Progenitor cell of endocrine pancreas (in vitro differentiated cells): ENCODE measurements around the gene NSUN2. TPM values are rescaled to one million over a fixed set of nuclear protein-coding genes. Genes with fewer than 3 reads are reported as not detected.

Experiments
- DNase-seq: peaks from one replicate; pipeline ENCODE4 v3.0.0; 2021; ENCODE audit warnings: low spot score; ENCODE audit not compliant: unreplicated experiment
- H3K27ac Mint-ChIP-seq: 2 replicates; pipeline ENCODE4 v1.8.0; 2021; ENCODE audit warnings: mild to moderate bottlenecking, moderate library complexity, mixed read lengths
- H3K27me3 Mint-ChIP-seq: 2 replicates; pipeline ENCODE4 v1.8.0; 2021; ENCODE audit warnings: mixed read lengths
- H3K36me3 Mint-ChIP-seq: 2 replicates; pipeline ENCODE4 v1.8.0; 2022; ENCODE audit warnings: mixed read lengths; ENCODE audit not compliant: insufficient read depth
- H3K4me1 Mint-ChIP-seq: 2 replicates; pipeline ENCODE4 v1.8.0; 2021; ENCODE audit warnings: low read depth, mixed read lengths
- H3K4me3 Mint-ChIP-seq: 2 replicates; pipeline ENCODE4 v1.8.0; 2021; ENCODE audit warnings: low read depth, mild to moderate bottlenecking, moderate library complexity, mixed read lengths
- H3K9me3 Mint-ChIP-seq: 2 replicates; pipeline ENCODE4 v1.8.0; 2021; ENCODE audit warnings: low read depth, mixed read lengths
- total RNA-seq: library from RNA; stranded (reverse); gene quantifications from 2 replicates; pipeline ENCODE4 v1.2.1, GENCODE V29; 2021
- TF ChIP-seq, protein P1 (sequence below): fragments of 200-600 bp; sonication (generic); IDR thresholded peaks from one replicate; pipeline ENCODE4 v1.5.0; 2021; ENCODE audit warnings: antibody characterized with exemption, mild to moderate bottlenecking; ENCODE audit not compliant: unreplicated experiment

NSUN2 gene
- total RNA-seq, 1 donor from 2014 or later = 61.3 TPM

DNA sequence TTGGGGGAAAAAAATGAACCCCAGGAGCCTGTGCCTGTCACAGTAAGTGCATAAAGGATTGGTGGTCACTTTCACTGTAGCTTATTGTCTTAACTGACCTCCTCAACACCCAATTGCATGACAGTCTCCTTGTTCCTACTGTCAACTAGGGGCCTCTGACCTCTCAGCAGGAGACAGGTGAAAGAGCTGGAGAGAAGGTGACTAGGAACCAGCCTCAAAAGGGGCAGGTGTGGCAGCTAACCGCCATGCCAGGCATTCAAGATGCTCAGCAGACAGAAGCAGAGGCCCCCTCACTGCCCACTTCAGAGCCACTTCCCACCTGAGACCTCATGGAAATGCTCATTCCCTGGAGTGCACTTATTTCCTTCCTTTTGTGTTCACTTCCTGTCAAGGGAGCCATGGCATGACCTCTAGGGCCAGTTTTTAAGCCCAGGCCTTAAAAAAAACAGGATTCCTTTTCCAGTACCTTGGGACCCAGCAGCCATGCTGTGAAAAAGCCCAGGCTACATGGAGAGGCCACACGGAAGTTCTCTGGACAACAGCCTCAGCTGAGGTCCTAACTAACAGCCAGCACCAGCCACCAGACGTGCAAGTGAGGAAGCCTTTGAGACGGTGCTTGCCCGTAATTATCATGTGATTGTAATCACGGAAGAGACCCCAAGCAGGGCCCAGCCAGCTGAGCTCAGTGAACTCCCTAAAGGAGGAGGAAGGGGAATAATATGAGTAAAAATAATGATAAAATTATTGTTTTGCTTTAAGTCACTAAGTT is 74.9 kb downstream of the NSUN2 start:
- Mint-ChIP-seq H3K9me3 (peaks cover 4% of the 10 kb centered on the region), H3K4me1 (no peaks in the 10 kb centered on the region)
- no peak for DNase-seq

DNA sequence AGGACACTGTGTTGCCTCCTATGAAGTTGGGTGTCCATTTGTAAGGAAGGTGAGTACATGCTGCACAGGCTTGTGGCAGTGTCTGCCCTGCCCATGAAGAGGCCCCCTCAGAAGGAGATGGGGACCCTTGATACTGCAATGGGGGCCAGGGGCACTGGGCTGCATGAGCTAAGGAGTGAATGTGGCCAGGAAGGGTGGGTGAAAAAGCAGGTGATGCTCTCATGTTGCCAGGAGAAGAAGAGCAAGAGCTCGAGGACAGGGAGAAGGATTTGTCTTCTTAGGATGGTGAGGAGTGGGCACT is 76.1 kb downstream of the NSUN2 start:
- peaks cover 9% of the 10 kb centered on the region for H3K27me3 Mint-ChIP-seq
- peaks cover 4% of the 10 kb centered on the region for H3K9me3 Mint-ChIP-seq
- H3K27ac Mint-ChIP-seq = no peak overlapping the region
- no peak for DNase-seq
- H3K4me3 Mint-ChIP-seq = no peak overlapping the region
- TF ChIP-seq, protein P1, sequence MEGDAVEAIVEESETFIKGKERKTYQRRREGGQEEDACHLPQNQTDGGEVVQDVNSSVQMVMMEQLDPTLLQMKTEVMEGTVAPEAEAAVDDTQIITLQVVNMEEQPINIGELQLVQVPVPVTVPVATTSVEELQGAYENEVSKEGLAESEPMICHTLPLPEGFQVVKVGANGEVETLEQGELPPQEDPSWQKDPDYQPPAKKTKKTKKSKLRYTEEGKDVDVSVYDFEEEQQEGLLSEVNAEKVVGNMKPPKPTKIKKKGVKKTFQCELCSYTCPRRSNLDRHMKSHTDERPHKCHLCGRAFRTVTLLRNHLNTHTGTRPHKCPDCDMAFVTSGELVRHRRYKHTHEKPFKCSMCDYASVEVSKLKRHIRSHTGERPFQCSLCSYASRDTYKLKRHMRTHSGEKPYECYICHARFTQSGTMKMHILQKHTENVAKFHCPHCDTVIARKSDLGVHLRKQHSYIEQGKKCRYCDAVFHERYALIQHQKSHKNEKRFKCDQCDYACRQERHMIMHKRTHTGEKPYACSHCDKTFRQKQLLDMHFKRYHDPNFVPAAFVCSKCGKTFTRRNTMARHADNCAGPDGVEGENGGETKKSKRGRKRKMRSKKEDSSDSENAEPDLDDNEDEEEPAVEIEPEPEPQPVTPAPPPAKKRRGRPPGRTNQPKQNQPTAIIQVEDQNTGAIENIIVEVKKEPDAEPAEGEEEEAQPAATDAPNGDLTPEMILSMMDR = no peak
- no peaks in the 10 kb centered on the region for H3K36me3 Mint-ChIP-seq
- no peaks in the 10 kb centered on the region for H3K4me1 Mint-ChIP-seq

More for the DNA sequence above, 74.9 kb downstream of the NSUN2 start:
- no peak overlapping the region for H3K4me3 Mint-ChIP-seq
- H3K36me3 Mint-ChIP-seq = no peaks in the 10 kb centered on the region
- peaks cover 9% of the 10 kb centered on the region for H3K27me3 Mint-ChIP-seq
- TF ChIP-seq, protein P1 = no peak
- no peak overlapping the region for H3K27ac Mint-ChIP-seq

DNA sequence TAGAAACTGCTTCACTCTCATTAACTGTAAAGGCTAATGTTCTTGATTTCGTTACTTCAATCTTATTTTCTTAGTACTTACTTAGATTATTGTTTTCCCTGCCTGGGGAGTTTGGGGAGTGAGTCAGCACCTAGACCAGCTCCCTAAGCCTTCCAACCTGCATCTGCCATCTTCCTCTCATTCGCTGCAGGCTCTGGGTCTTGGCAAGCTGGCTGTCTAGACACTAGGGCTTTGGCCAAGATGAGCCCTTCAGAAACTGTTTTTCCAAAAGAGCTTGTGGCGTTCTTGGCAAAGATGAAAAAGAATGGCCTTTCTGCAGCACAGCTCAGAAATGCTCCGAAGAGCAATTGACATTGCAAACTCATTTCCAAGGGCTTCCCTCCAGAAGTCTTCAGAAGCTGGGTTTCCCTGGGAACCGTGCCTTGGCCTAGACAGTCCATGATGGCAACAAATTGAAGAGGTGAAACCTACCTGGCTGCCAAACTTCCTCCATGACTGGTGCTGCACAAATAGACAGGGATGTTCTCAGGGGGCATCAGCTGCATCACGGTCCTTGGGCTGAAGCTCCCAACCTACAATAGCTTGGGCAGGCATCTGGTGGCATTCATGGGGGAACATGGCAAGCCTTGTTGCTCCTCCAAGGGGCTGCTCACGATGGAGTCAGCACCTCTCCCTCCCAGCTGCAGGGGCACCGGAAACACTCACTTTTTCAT is 76.6 kb downstream of the NSUN2 start:
- DNase-seq = no peak
- peaks cover 4% of the 10 kb centered on the region for H3K9me3 Mint-ChIP-seq
- no peaks in the 10 kb centered on the region for H3K4me1 Mint-ChIP-seq
- H3K27me3 Mint-ChIP-seq = peaks cover 9% of the 10 kb centered on the region
- no peak overlapping the region for H3K27ac Mint-ChIP-seq
- H3K4me3 Mint-ChIP-seq = no peak overlapping the region
- TF ChIP-seq, protein P1 = no peak
- no peaks in the 10 kb centered on the region for H3K36me3 Mint-ChIP-seq

DNA sequence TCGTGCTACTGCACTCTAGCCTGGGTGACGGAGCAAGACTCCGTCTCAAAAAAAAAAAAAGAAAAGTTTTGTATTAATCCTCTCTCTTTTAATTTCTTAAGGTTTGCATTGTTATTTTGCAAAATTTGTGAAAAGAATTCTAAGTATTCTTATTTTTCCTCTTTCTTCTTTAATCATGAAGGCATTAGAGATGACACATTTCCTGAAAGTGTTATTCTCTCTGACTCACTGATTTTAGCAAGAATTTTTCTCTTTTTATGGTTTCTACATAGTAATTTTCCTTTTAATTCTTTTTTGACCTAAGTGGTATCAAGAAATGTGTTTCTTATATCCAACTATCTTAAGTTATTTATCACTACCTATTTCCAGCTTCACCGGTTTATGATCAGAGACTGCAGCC is 78.0 kb downstream of the NSUN2 start:
- no peaks in the 10 kb centered on the region for H3K4me1 Mint-ChIP-seq

DNA sequence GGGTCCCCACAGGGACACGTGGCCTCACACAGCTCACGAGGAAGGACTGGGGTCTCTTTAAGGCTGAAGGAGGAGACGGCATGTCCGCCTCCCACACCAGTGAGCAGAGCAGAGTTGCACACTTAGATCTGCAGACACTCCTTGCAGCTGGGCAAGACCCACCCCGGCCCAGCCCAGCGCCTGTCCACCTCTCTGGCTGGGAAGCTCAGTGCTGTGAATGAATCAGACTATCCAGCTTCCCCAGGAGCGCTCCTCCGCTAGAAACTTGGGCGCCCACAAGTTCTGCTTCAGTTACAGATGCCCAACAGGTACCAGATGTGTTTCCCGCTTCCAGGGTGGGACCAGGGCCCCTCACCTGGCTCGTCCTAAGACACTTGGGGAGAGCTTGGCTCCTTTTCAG is 78.9 kb downstream of the NSUN2 start:
- TF ChIP-seq, protein P1 = no peak
- Mint-ChIP-seq H3K4me1 (no peaks in the 10 kb centered on the region), H3K4me3 (no peak overlapping the region)

More for the DNA sequence above, 78.0 kb downstream of the NSUN2 start:
- Mint-ChIP-seq H3K9me3 (peaks cover 4% of the 10 kb centered on the region), H3K36me3 (no peaks in the 10 kb centered on the region), H3K27me3 (peaks cover 9% of the 10 kb centered on the region), H3K27ac (no peak overlapping the region), H3K4me3 (no peak overlapping the region)
- TF ChIP-seq, protein P1 = no peak
- no peak for DNase-seq

More for the DNA sequence above, 78.9 kb downstream of the NSUN2 start:
- peaks cover 15% of the 10 kb centered on the region for H3K27me3 Mint-ChIP-seq
- peaks cover 4% of the 10 kb centered on the region for H3K9me3 Mint-ChIP-seq
- H3K36me3 Mint-ChIP-seq = no peaks in the 10 kb centered on the region
- DNase-seq = no peak
- H3K27ac Mint-ChIP-seq = no peak overlapping the region
